ENCODE results near the gene TNNT3.
"Not testable (repeated sequence)": the region's sequence is repeated elsewhere in the genome, so short reads cannot be mapped to it uniquely, and the experiment has no call there.

TNNT3 gene

GRCh38 chr11:1881442-1882264 is 37.9 kb upstream of the TNNT3 start:
- DNase-seq, result no peak

DNA sequence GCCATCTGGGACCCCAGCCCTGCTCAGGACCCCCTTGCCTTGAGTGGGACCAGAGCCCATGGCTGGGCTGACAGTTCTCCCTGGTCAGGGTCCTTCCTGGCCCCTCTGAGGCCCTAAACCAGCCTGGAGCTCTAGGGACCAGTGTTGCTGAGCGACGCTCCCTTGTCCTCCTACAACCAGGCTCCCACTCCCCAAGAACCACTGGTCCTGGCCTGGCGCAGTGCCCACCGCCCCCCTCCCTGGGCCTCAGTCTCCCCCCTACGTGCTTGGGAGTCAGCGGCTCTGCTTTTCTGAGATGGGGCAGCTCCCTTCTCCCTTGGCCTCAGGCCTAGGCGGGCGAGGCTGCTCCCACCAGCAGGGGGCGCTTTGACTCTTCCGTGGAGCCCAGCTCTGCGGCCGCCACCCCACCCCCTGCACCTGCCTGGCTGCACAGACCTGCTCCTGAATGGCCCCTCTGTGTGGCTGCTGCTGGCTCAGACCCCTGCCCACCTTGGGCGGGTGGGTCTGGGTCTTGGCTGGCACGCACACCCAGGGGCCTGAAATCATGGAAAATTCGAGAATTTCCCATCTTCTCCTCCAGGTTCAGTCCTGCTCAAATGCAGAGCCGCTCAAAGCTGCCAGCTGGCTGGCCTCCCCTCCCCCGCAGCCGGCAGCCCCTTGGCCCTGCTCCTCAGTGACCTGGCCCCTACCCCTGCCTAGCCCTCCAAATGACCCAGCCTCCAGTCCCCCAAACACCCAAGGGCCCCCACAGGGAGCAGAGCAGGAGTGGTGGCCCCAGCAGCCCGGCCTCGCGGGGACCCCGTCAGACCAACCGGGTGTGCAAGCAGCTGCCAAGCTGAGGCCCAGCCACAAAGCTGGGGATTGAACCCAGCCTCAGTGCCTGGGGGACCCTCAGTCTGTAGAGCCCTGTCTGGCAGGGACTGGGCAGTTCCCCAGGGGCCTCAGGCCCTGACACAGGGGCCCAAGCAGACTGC is 37.0 kb upstream of the TNNT3 start:
- DNase-seq, result peak; percentile 91

GRCh38 chr11:1883346-1884302 is 35.9 kb upstream of the TNNT3 start:
- no peak for DNase-seq

- DNase-seq, result no peak
Observed at GRCh38 chr11:1884303-1884700, 35.2 kb upstream of the TNNT3 start.

DNA sequence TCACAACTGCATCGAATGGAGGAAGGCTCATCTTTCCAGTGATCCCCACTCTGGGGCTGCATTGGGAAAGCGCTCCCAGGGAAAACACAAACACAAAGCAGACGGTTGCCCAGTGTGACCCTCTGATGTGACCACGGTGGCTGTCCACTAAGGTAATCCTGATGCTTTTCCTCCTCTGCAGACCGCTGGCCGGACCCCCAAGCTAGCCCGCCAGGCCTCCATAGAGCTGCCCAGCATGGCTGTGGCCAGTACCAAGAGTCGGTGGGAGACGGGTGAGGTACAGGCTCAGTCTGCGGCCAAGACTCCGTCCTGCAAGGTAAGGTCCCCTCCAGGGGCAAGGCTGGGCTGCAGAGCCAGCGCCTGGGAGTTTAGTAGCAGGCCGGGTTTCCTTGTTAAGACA is 33.0 kb upstream of the TNNT3 start:
- DNase-seq, result not testable (repeated sequence)

DNA sequence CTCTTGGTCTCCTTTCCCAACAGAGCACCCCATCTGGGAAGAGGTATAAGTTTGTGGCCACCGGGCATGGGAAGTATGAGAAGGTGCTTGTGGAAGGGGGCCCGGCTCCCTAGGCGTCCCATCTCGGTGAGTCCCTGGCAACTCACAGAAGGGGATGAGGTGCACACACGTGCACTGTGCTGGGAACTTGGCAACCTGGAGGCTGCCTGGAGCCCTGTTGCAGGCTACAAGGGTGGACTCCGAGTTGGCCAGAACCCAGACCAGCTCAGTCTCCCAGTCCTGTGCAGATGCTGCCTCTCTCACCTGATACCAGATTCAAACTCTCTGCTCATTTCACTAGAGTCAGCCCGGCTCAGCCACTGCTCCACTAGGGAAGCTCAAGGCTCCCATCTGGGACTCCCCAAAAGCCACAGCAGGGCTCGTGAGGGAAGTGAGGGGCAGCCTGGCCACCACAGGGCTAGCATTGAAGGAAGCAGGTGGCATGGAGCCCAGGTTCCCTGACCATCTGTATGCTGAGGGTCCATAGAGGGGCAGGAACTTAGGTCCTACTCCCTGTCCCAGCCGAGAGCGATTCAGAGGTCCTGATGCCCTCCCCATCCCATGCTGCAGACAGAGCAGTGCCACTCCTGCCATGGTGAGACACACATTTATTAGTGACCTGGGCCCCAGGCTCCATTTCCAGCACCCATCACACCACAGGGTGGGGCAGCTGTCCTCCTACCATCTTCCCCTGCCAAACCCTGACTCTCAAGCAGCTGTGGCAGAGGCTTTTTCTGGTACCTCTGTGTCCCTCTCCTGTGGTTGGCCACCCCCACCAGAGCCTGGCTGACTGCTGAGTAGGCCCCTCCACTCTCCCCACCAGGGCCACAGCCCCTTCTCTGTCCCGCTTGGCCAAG is 31.8 kb upstream of the TNNT3 start:
- DNase-seq, result peak; percentile 60

DNA sequence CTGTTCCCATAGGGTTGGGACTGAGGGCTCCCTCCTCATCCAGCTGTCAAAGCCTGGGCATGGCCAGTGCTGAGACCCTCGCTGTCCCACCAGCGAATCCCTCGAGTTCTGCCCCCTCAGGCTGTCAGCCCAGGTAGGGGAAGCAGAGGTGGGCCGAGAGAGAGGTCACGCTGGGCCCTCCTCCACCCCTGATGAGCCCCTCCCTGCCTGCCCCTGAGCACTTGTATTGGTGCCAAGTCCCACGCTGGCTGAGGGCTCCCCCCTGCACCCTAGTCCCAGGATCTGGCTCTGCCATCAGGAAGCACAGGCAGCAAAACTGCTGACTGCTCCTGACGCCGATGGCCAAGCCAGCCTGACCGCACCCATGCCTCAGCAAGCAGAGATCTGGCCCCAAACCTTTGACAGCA is 31.2 kb upstream of the TNNT3 start:
- peak; percentile 61 for DNase-seq

DNA sequence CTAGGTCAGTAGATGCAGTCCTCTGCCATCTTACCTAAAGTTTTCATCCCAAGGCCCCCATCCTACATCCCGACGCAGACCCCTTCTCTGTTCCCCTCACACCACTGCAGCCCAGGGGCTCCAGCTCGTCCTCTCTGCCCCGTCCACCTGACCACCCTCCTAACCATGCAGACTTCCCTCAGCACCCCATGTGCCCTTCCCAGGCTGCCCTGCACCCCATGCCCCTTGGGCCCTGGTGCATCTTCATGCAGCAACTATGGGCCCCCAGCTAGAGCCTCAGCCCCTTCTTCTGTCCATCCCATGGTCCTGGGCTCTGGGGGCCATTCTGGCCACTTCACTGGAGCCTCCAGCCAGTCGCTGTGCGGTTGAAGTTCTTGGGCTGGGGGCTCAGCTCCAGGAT is 30.7 kb upstream of the TNNT3 start:
- no peak for DNase-seq

- DNase-seq, result peak; percentile 88
Observed at GRCh38 chr11:1889224-1889930, 30.1 kb upstream of the TNNT3 start.

GRCh38 chr11:1889941-1890855 is 29.3 kb upstream of the TNNT3 start:
- peak; percentile 61 for DNase-seq

DNA sequence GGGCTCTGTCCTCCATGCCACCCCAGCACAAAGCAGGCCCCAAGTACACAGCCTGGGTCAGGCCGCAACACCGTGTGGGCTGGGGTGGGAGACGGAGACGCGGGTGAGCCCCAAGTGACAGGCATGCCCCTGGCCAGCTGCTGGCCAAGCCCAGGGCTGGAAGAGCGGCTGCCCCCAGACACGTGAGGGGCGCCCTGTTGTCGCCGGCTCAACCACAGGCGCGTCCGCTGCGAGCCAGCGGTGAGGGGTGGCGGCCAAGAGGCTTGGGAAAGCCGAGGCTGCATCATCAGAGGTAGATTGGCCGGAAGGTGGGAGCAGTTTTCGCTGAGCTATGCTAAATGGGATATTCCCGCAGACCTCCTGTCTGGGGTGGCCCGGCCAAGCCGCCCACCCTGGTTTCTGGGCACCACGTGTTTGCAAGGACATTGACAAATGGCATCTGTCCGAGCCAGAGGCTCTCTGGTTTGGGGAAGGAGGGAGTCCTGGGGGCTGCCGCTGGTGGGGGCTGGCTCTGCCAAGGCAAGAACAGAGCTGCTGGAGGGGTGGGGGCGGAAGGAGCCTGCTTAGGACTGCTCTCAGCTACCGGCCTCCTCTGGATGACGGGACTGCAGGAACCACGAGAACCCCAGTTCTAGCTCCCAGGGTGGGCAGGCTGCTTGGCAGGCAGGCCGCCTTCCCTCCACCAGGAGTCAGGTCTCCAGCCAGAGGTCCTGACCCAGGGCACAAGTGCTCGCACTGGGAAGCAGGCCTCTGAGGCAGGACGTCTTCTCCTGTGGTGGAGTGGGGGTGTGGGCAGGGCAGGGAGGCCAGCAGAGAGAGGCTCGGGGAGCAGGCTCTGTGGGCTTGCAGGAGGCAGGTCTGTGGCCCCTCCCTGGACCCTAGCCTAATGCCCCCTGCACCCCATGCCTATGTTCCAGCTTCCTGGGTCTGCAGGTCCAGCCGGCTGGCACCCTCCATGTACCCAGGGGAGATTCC is 28.4 kb upstream of the TNNT3 start:
- DNase-seq, result no peak

- no peak for DNase-seq
Observed at GRCh38 chr11:1891831-1892115, 27.7 kb upstream of the TNNT3 start, which contains the start of gene PRR33. Gene PRR33 (minus strand): TSS chr11:1891895. CDS start chr11:1890584, 1,311 bp downstream.

GRCh38 chr11:1892116-1892515 is 27.4 kb upstream of the TNNT3 start:
- DNase-seq, result no peak

- DNase-seq, result no peak
Observed at GRCh38 chr11:1892558-1892957, 26.9 kb upstream of the TNNT3 start.

- DNase-seq, result no peak
Observed at GRCh38 chr11:1893581-1894359, 25.7 kb upstream of the TNNT3 start.

- no peak for DNase-seq
Observed at GRCh38 chr11:1894759-1895158, 24.7 kb upstream of the TNNT3 start.

GRCh38 chr11:1896468-1896867 is 23.0 kb upstream of the TNNT3 start:
- DNase-seq, result no peak

DNA sequence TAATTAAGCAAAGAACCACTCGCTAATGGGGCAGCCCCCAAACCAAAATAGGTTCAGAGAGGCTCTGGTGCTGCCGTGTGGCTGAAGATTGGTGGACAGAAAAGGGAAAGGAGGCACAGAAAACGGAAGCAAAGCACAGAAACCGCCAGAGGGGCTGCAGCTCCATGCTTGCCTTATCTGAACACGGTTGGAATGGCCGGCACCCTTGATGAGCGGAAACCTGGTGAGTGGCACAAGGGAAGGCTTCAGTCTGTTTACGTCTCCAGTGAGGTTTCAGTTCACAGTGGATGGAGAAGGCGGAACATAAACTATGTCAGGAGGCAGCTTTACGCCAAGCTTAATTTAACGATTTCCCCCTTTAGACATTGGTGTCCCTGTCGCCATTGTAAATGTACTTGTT is 22.6 kb upstream of the TNNT3 start:
- DNase-seq, result no peak

Data from activated effector memory CD4-positive, alpha-beta T cell treated with anti-CD3 and anti-CD28 coated beads, Interleukin-2, amount 50 U/mL, for 16 hours (primary cell).